Astrocyte of the spinal cord (primary cell): ENCODE data around the gene RAB44.

Source experiments
- DNase-seq: peaks from one replicate; pipeline ENCODE4 v3.0.0; 2011; ENCODE audit warnings: low read depth, low spot score
- H3K4me3 ChIP-seq: 2 replicates; pipeline ENCODE4 v1.5.1; 2011; ENCODE audit warnings: low read depth, mild to moderate bottlenecking, low read length, moderate library complexity
- CTCF ChIP-seq: IDR thresholded peaks from 2 replicates; pipeline ENCODE4 v1.5.1; 2012; ENCODE audit warnings: low read depth, mild to moderate bottlenecking, low read length, inconsistent platforms
- in situ Hi-C: cut with HindIII; loops from 2 replicates; pipeline ENCODE4 v1.10.0; 2017; ENCODE audit warnings: low sequenced_read_pairs

RAB44 gene

GRCh38 chr6:36668591-36668990, 29.0 kb upstream of the RAB44 start:
- no peak for TF ChIP-seq CTCF
- DNase-seq, result no peak
- in situ Hi-C loops, result no loop called here
- H3K4me3 ChIP-seq, result no peak overlapping the region

- in situ Hi-C loops, result no loop called here
- no peak for TF ChIP-seq CTCF
- DNase-seq, result no peak
- no peak overlapping the region for H3K4me3 ChIP-seq
Measured at GRCh38 chr6:36669002-36669401, 28.6 kb upstream of the RAB44 start.

- TF ChIP-seq CTCF, result no peak
- no peak for DNase-seq
- in situ Hi-C loops, result no loop called here
- no peak overlapping the region for H3K4me3 ChIP-seq
Measured at GRCh38 chr6:36670271-36670670, 27.4 kb upstream of the RAB44 start.

GRCh38 chr6:36671687-36672375, 25.8 kb upstream of the RAB44 start:
- TF ChIP-seq CTCF, result no peak
- no peak for DNase-seq
- in situ Hi-C loops, result no loop called here
- H3K4me3 ChIP-seq, result no peak overlapping the region

GRCh38 chr6:36673882-36674281, 23.7 kb upstream of the RAB44 start:
- no peak for DNase-seq
- in situ Hi-C loops, result no loop called here
- TF ChIP-seq CTCF, result no peak
- no peak overlapping the region for H3K4me3 ChIP-seq

GRCh38 chr6:36674942-36675341, 22.7 kb upstream of the RAB44 start:
- no peak for DNase-seq
- in situ Hi-C loops, result no loop called here
- no peak overlapping the region for H3K4me3 ChIP-seq
- no peak for TF ChIP-seq CTCF
